DMS53 treated with DMSO at 0.1 percent for 48 hours (cell line): Measurements from ENCODE around the gene KCNN2.

Experiments
- DNase-seq: peaks from one replicate; lab custom pipeline; 2025; ENCODE audit not compliant: unreplicated experiment; lab: John Stamatoyannopoulos, UW

KCNN2 gene

DNA sequence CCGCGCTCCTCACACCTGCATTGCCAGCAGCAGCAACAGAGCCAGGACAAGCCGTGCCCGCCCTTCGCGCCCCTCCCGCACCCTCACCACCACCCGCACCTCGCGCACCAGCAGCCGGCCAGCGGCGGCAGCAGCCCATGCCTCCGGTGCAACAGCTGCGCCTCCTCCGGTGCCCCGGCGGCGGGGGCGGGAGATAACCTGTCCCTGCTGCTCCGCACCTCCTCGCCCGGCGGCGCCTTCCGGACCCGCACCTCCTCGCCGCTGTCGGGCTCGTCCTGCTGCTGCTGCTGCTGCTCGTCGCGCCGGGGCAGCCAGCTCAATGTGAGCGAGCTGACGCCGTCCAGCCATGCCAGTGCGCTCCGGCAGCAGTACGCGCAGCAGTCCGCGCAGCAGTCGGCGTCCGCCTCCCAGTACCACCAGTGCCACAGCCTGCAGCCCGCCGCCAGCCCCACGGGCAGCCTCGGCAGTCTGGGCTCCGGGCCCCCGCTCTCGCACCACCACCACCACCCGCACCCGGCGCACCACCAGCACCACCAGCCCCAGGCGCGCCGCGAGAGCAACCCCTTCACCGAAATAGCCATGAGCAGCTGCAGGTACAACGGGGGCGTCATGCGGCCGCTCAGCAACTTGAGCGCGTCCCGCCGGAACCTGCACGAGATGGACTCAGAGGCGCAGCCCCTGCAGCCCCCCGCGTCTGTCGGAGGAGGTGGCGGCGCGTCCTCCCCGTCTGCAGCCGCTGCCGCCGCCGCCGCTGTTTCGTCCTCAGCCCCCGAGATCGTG lies 517 bp downstream of the KCNN2 start:
- peak; percentile 50 for DNase-seq

GRCh38 chr5:114362977-114363761 lies 1.3 kb downstream of the KCNN2 start:
- peak; percentile 74 for DNase-seq

- peak; percentile 64 for DNase-seq
Measured at GRCh38 chr5:114363837-114364236, 2.0 kb downstream of the KCNN2 start.

DNA sequence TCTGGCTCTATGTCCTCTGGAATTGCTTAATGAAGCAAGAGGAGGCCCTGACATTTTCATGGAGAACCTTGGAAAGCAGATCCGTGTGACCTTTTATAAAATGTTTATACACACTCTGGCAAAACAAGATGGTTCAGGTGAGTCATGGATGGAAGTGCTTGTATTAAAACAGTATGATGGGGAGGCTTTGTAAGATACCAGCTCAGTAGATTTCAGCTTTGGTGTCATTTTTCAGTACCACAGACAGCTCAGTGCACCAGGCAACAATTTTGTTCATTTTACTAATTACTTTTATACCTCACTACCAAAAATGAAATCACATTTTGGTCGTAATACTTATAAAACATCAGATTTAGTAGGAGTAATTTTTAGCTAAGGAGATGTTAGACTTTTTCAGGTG lies 5.2 kb downstream of the KCNN2 start:
- DNase-seq = no peak

DNA sequence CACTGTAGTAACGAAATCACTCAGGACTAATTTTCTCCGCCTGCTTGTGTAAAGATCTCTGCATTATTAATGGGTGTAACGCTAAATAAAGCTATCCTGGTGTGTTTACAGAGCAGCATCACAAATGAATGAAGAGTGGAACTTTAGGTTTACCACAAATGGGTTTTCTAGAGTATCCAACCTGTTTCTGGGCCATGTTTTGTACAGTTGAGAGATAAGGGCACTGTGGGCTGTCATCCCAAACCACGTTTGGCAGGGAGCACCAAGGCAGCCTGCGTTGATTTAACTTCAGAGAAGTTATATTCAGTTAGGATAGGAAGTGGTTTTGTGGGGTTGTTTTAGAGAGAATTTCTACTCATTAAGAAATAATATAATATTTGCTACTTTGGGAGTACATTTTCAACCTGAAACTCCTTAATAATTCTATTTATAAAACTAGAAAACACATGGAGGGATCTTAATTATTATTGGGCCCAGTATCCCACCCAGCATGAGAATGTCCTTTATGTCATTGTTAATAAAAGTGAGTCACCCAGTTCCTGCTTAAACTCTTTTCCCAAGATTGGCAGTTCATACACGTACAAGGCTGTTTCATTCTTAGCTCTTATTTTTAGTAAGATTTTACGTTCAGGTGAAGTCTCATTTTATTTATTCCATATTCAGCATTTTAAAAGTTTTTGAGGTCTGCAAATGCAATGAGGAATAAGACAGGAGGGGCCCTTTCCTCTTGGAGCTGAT lies 8.0 kb downstream of the KCNN2 start:
- DNase-seq = no peak

- DNase-seq = no peak
Measured at GRCh38 chr5:114377050-114377844, 15.4 kb downstream of the KCNN2 start.

- no peak for DNase-seq
Measured at GRCh38 chr5:114377946-114378345, 16.1 kb downstream of the KCNN2 start.

DNA sequence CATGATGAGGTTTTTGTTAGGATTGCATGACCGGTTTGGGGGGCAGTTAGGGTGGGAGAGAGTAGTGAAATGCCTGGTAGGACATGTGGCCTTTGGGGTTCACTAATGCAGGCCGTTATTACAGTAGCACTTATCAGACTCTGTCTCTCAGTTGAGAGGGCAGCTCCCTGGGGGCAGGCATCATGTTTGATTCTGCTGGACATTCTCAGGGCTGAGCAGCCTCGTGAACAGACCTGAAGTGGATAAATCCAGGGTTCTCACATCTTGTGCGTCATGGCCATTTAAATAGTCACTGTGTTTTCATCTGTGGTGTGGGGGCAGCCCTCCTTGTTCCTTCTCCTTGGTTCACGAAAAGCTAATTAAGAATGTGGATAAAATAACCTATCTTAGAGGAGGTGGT lies 18.9 kb downstream of the KCNN2 start:
- DNase-seq = no peak

GRCh38 chr5:114387433-114387832 lies 25.6 kb downstream of the KCNN2 start:
- no peak for DNase-seq

DNA sequence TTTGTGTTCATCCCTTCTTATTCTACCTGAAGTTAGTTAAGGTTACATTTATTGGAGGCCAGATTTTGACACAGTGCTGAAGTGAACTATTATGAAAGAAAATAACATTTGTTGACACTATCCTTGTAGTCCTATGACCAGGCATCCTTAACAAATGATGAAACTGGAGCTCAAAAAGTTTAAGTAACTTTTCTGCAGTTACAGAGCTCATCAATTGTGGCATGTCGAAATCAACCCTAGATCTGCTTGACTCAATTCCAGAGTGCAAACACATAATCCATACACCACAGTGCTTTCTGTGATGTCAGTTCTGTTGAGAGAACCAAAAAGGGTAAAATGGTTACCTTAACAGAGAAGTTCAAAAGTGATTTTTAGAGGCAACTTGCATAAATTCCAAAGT lies 28.6 kb downstream of the KCNN2 start:
- DNase-seq = no peak

- no peak for DNase-seq
Measured at GRCh38 chr5:114391321-114391720, 29.5 kb downstream of the KCNN2 start.

GRCh38 chr5:114393159-114393558 lies 31.3 kb downstream of the KCNN2 start:
- no peak for DNase-seq

GRCh38 chr5:114402206-114402605 lies 40.3 kb downstream of the KCNN2 start:
- DNase-seq = no peak

- no peak for DNase-seq
Measured at GRCh38 chr5:114407783-114408182, 45.9 kb downstream of the KCNN2 start.

GRCh38 chr5:114408847-114409246 lies 47.0 kb downstream of the KCNN2 start:
- no peak for DNase-seq

DNA sequence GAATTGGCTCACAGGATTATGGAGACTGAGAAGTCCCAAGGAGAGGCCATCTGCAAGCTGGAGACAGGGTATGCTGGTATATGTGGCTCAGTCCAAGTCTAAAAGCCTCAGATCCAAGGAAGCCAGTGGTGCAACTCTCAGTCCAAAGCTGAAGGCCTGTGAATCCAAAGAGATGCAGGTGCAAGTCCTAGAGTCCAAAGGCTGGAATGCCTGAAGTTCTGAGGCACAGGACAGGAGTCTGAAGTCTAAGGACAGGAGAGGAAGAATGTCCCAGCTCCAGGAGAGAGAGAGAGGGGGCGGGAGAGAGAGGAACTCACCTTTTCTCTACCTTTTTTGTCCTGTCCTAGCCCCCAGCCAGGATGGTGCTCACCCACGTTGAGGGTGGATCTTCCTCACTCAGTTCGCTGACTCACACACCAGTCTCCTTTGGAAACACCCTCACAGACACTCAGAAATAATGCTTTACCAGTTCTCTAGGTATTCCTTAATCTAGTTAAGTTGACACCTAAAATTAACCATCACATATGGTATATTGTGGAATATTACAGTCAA lies 49.6 kb downstream of the KCNN2 start:
- DNase-seq = no peak

DNA sequence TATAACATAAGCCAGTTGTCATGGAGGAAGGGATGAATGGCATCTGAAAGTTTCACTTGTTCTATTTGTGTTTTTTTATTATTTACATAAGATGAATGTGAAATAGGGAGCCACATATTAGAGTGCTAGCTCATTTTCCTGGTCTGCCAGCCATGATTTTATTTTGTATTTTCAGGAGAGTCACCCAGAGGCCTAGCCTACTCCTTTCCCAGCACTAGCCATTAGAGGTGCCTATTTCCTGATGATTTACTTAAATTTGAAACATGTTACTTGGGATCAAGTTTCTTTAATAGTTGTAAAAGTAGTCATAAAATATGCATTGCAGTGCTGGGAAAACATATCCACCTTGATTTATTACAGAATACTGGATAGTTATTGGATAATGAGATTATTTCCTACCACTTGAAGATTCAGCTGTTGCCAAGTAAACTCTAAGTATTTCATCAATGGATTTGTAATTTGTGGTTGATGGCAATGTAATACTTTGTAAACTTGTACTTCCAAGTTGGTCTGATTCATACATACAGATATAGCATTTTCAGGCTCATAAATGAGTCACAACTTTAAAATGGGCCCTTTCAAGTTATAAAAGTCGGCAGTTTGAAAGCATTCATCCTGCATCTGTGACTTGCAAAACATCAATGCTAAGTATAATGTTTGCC lies 50.8 kb downstream of the KCNN2 start:
- no peak for DNase-seq

- DNase-seq = no peak
Measured at GRCh38 chr5:114415760-114416159, 53.9 kb downstream of the KCNN2 start.

DNA sequence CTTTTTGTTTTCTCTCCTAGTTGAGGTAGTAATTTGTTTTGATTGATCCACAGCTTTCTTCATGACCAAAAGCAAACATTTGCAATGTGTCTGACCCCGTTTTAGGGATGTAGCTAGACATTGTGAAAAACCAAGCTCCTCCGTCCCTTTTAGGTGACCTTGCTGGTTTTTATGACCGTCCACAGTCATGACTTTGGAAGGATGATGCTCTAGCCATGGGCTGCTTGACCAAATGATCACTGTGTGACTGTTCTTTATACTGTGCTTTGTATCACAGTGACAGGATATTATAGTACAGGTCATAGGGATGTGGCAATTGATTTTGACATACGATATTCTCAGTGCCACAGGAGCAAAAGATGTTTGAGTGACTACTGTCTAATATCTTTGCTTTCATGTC lies 54.4 kb downstream of the KCNN2 start:
- DNase-seq = no peak

- no peak for DNase-seq
Measured at GRCh38 chr5:114417519-114417918, 55.6 kb downstream of the KCNN2 start.
